ENCODE results near the gene CNGA1.
A peak's percentile ranks its signal among the peaks of the same experiment; 100 is the strongest.
"Not testable (repeated sequence)": the region's sequence is repeated elsewhere in the genome, so short reads cannot be mapped to it uniquely, and the experiment has no call there.

Gene CNGA1

DNA sequence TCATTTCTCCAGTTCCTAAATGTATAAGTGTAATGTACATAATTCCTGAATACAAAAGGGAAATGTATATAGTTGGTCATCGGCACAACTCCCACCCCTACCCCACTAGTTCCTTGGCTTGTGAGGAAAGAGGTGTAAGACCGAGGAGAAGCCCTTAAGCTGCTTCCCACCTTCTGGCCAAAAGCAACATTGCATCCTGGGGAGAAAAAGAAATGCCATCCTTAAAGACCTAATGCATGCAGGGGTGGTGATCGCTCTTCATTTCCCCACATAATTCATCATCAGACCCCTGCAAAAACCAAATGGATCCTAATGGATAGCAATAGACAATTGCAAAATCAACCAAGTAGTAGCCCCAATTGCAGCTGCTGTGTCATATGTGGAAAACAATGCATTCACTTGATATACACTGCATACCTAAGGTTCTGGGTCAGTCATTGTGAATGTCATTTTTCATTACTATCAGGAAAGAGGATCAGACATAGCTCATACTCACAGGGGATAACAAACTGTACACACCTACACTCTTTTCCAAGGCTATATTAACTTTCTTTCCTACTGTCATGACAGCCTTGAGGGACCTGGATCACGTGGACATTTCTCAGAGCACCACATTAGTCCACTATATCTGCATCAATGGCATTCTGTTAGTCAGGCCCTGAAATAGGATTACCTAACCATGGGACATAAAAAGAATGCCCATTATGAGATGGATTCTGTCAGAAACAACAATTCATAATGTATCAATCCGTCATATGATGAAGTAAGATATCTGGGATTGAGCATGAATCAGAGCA is 70.4 kb downstream of the CNGA1 start:
- no peak for DNase-seq

DNA sequence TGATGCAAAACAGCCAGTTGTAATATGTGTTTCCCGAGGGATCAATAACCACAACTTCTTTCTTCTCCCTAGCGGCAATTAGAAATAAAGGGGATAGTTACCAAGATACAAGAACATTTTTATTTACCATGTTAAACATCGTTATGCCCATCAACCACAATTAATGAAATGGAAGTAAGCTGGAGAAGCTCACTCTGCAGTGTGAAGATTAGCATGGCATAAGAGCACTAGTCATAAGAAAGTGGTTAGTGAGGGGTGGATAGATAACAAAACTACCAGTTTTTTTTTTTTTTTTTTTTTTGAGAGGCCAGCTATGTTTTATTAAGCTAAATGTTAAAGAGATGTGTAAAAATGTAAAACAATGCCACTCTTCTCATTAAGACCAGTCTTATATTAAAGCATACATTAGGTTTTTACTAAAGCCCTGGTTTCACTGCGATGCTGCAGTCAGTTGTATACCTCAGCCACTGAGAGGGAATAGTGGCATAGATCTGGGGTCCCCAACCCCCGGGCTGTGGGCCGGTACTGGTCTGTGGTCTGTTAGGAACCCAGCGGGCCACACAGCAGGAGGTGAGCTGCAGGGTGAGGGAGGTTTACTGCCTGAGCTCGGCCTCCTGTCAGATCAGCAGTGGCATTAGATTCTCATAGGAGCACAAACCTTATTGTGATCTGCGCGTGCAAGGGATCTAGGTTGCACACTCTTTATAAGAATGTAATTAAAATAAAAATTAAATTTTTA is 74.2 kb downstream of the CNGA1 start:
- DNase-seq, result no peak

DNA sequence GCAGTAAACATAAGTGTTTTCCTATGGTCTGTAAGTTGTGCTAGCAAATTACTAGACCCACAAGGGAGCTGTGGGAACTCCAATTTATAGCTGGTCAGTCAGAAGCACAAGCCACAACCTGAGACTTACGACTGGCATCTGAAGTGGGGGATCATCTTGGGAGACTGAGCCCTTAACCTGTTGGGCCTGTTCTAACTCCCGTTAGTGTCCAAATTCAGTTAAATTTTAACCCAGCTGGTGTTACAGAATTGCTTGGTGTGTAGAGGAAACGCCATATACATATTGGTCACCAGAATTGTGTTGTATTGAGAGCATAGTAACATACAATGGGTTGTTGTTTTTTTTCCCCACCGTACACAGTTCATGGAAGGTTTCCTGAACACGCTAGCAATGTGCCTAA is 77.0 kb downstream of the CNGA1 start:
- DNase-seq, result no peak

DNA sequence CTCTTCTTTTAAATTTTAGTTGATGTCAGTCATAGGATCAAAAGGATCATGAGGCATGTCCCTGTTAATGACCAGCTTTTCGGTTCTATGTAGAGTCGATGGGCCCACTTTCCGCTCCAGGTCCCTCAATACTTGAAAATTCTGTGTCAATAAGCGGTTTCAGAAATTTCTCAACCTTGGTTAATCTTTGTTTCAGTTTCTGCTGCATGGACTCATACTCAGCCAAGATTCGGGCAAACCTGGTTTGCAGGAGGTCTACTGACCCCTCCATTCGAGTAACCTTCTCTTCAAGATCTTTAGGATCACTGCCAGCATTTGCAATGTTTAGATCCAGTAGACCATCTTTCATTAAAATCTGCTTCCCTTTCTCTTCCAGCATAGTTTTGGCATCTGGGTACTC is 80.1 kb downstream of the CNGA1 start:
- DNase-seq, result no peak

DNA sequence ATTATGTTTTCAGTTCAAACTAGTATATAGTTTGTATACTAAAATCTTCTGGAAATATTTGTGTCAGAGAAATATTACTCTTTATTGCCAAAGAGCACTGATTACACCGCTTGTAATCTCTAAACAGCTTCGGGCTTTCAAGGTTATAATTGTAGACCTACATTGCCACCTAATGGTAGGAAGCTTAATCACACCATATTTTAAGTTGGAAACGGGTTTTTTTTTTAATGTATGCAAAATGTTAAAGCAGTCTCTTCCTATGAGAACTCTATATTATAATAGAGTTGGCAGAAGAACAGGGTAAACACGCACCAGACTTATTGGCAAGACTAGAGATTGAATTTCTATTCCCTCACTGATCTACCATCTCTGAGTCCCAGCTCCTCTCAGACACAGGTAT is 82.6 kb downstream of the CNGA1 start:
- DNase-seq, result peak; percentile 14

DNA sequence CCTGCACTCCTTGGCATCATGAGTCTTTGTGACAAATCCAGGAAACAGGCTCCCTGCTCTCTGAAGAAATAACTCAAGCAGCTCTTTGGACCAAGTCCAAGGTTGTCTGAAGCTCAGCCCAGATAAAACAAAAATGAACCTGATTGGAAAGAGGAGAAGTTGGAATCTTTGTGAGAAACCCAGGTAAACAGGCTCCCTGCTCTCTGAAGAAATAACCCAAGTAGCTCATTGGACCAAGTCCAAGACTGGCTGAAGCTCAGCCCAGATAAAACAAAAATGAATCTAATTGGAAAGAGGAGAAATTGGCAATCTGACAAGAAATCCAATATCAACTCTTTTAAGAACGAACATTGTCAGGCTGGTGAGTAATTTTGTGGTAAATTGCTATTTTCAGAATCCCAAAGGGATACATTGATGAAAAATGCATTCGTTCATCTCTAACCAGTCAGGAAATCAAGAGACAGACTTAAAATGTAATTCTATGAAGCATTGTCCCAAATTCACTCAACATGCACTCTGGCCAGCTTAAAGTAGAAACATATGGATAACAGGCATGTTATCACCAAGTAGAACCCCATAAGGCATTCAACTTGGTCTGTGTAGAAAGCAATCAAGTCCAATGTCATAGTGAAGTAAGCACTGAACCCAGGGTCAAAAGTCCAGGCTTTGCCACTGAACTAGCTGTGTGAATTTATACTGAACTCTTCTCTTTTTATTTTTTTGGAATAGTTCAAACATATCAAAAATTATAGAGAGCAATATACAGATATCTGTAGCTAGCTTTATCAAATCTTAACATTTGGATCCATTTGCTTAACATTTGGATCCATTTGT is 85.3 kb downstream of the CNGA1 start:
- DNase-seq, result no peak

DNA sequence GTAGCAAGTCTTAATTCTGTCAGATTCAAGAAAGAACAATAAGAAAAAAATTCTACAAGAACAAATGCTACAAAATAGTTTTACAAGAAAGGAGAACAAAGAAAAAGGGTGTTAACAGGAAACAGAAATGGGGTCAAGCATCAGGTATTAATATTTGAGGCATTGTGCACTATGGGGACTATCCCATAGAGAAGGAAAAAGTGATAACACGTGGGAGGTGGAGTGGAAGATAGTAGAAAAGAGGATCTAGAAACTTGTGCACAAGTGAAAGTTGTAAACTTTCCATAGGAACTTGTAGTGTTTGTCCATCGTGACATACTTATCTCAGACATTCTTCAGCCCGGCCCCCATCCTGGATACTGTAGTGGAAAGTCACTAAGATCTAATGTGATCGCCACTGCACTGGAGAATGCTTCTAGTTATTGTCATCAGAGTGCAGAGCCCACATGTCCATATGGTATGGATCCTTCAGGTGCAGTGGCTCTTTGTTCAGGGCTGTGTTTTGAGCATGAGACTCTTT is 86.7 kb downstream of the CNGA1 start:
- no peak for DNase-seq

DNA sequence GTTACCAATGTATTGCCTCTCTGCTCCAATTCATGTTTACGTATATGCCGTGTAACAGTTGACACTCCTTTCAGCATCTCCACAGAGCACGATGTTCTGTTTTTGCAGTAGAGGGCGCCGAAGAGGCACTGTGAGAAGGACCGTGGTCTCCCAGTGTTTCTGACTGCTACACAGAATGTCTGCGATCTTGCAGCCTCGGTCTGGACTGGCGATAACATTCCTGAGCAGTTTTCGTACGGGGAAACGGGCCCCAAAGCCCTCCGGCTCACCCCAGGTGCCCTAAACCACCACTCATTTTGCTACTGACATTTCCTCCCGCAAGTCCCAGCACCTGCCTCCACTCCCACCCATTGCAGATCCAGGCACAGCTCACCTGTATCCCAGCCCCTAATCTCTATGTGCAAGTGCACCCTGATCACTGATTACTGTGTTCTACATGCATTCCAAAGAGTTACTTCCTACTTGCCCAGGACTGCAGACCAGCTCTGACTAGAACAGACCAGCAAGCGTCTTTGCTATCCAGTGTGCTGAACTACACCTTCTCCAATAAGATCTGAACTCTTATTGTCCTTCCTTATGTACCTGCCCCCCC is 89.7 kb downstream of the CNGA1 start:
- DNase-seq, result no peak

DNA sequence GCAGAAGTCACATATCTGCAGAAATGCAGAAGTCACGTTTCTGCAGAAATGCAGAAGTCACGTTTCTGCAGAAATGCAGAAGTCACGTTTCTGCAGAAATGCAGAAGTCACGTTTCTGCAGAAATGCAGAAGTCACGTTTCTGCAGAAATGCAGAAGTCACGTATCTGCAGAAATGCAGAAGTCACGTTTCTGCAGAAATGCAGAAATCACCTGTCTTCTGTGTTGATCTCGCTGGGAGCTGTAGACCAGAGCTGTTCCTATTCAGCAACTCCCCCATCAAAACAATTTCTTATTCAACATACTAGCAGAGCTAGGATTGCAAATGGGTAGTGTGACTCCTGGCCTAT is 93.2 kb downstream of the CNGA1 start:
- not testable (repeated sequence) for DNase-seq

DNA sequence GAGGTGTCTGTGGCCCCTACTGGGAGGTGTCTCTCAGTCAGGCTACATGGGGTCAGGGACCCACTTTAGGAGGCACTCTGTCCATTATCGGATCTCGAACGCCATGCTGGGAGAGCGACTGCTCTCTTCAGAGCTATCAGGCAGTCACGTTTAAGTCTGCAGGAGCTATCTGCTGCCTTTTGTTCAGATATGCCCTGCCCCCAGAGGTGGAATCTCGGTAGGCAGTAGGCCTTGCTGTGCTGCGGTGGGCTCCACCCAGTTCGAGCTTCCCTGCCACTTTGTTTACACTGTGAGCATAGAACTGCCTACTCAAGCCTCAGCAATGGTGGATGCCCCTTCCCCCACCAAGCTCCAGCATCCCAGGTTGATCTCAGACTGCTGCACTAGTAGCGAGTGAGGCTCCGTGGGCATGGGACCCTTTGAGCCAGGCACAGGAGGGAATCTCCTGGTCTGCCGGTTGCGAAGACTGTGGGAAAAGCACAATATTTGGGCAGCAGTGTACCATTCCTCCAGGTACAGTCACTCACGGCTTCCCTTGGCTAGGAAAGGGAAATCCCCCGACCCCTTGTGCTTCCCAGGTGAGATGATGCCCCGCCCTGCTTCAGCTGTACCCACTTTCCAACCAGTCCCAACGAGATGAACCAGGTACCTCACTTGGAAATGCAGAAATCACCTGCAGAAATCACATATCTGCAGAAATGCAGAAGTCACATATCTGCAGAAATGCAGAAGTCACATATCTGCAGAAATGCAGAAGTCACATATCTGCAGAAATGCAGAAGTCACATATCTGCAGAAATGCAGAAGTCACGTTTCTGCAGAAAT is 93.8 kb downstream of the CNGA1 start:
- not testable (repeated sequence) for DNase-seq

DNA sequence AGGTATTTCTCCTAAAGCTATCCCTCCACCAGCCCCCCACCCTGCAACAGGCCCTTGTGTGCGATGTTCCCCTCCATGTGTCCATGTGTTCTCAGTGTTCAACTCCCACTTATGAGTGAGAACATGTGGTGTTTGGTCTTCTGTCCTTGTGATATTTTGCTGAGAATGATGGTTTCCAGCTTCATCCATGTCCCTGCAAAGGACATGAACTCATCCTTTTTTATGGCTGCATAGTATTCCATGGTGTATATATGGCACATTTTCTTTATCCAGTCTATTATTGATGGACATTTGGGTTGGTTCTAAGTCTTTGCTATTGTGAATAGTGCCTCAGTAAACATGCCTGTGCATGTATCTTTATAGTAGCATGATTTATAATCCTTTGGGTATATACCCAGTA is 99.3 kb downstream of the CNGA1 start:
- not testable (repeated sequence) for DNase-seq

DNA sequence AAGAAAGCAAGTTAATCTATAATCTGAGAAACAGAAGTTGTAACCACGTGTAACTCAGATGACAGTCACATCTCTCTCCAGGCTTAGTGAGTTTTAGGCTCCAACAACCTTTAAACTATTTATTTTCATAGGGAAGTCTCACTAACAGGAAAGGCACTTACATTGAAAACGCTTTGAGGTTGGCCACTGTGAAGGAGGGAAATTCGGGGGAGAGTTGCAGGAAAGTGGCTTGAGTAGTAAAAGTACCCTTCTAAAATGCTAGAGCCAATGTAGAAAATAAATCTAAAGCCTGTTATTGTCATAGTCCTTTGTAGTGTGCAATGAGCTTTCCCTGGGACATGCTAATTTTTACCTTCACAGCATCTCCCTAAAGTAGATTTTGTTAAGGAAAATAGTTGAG is 101.1 kb downstream of the CNGA1 start:
- no peak for DNase-seq

DNA sequence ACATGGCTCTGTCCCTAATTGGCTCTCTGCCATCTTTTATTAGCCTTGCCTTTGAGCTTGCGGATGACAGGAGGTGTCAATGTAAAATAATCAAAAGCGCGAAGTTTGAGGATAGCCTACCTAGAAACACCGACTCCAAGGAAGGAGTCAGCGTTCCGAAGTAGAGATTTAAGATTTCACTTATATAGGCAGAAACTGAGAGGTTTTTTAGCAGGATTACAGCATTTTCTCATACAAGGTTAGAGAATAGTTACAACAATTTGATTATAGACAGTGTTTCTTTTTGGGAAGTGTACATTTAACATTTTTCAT is 101.6 kb downstream of the CNGA1 start:
- DNase-seq, result no peak

DNA sequence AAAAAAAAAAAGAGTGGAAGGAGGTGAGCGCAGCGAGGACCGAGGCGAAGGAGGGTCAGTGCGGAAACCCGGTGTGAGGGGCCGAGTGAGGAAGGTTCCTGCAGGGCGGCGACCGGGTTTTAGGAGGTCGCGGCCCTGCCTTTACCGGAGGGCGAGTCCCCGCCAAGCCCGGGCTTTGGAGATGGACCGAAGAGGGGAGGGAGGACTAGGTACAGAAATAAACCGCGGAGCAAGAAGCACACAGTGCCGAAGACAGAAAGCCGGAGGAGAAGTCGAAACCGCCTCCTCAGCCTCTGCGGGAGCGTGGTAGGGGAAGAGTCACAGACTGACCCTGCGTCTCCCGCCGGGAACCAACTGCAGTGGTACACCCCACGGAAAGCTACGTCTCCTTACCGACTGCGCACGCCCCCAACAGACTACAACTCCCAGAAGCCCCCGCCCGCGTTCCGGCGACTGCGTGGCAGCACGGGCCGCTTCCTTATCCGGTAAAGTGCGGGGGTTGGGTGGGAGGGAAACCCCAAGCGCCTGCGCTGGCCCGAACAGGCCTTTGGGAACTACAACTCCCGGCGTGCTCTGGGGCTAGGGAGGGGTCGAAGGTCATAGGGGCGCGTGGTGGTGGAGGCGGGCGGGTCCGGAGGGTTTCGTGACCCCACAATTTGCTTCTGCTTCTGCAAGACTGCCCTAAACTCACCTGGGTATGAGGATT is 102.1 kb downstream of the CNGA1 start, which contains the start of gene NFXL1:
Gene NFXL1, minus strand, starts transcription at position 364 of the 706 bp plus-strand sequence. CDS start 380 bp downstream, outside the sequence.
- peak; percentile 75 for DNase-seq

DNA sequence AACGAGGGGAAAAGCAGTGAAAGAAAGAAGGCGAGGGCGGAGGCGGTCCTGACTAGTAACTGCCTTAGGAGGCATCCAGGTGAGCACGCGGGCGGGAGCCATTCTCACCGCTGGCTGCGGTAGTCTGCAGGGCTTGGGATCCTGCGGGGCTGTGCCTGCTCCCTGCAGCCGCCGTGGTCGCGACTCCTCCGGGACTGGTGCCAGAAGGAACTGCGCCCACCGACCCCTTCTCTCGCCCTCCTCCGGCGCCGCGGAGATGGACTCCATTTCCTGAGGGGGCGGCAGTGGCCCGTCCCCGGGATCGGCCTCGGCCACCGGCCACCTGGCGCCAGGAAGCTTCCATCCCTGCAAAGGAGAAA is 102.6 kb downstream of the CNGA1 start:
- peak; percentile 19 for DNase-seq

DNA sequence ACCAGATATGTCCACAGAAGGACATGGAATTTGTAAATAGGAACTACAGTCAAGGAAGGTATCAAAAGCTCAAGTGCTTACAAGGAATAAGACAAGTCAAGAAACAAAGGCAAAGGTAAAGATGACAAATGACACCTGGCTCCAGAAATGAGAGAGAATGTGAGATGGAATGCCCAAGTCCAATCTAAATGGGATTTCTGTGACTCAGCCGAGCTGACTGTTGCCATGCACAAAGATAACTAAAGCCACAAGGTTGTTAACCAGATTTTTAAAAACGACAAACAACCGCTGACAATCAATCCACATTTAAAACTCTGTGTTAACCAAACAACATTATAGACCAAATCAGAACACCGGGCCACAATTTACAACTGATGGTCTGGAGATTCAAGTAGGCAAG is 103.2 kb downstream of the CNGA1 start:
- DNase-seq, result no peak

DNA sequence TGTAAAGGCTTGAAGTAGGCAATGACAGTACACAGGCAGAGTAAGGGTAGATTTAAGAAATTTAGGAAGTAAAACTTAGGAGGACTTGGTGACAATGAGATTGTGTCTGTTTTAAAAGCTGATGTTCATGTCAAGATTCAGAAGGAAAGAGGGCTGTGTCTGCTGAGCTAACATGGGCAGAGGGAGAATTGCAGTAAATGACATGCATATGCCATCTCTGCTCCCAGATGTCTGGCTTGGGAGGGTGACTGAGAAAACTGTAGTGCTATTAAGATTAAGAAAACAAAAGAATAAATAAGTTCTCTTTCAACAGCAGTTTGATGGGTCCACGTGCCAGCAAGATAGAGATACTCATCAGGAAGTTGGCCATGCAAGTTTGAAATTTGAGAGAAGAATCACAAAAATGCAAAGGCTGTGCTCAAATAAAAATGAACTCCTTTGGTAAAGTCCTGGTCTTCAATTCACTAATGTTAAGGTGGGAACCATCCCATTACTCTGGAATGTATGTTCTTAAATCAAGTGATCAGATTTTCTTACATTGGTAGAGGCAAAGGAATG is 109.3 kb downstream of the CNGA1 start:
- no peak for DNase-seq

DNA sequence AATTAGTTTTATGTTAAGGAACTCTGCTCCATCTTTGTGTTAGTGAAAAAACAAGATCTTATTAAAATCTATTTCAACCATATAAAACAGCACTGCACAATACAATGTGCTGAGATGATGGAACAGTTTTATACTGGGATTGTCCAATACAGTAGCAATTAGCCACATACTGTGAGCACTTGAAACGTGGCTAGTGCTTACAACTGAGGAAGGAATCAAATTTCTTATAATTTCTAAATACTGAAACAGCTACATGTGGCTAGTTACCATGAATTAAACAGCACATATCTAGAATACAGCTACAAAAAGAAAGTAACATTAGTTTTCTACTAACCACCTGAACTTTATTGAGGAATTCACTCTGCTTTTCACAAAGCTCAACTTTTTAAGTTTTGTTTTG is 116.8 kb downstream of the CNGA1 start:
- no peak for DNase-seq

DNA sequence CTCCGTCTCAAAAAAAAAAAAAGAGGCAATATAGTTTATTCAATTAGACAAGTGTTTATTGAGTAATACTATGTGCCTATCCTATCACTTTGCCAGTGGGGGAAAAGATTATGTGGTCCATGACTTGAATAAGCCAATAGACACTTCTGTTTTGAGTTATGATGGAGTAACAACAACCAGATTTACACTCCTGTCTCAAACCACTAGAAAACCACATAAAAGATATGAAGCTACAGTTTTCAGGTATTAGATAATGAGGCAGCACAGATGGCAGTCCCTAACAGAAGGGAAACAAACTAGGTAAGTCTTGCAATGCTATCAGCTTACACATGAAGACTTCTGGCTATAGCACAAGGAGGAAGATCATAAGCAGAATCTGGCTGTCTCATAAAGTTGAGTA is 124.6 kb downstream of the CNGA1 start:
- no peak for DNase-seq

Measured in NCI-H510A treated with DMSO at 0.1 percent for 48 hours (cell line).